ENCODE results near the gene RREB1.

- no peak for TF ChIP-seq CTCF (conservative IDR thresholded peaks at IDR 0.05 in 1 of 2, IDR thresholded peaks at IDR 0.05 in 1 of 2; ENCODE audit: extremely low read depth in 1 of 2, insufficient read depth in 1 of 2, low read depth in 1 of 2, low read length in 2 of 2)
- no peak for TF ChIP-seq EZH2 (IDR thresholded peaks at IDR 0.05; ENCODE audit: borderline replicate concordance, low read length)
Observed at GRCh38 chr6:7157752-7158616, 50.2 kb downstream of the RREB1 start.
